Adrenal gland (tissue), 12 donors: Measurements from ENCODE around the gene DNAJC6. TPM values are rescaled to one million over a fixed set of nuclear protein-coding genes. Genes with fewer than 3 reads are reported as not detected.

Experiments used
- DNase-seq, 7 donors: peaks; one replicate each; pipeline ENCODE4 v3.0.0-alpha.2; 2019 to 2020
- H3K27ac ChIP-seq, 5 donors: fragments of 200-600 bp; sonication (generic) in 4 of 5; 1 replicate in 3 of 5; 2 replicates in 2 of 5; pipeline versions ENCODE4 v1.5.1 to v1.8.0; 2016 to 2020; ENCODE audit warnings: mild to moderate bottlenecking in 1 of 5
- H3K27me3 ChIP-seq: fragments of 200-600 bp; 2 replicates; pipeline ENCODE4 v1.8.0; 2021
- H3K36me3 ChIP-seq, 2 donors: fragments of 200-600 bp; replicated peaks in 1 of 2; 1 replicate in 1 of 2; 2 replicates in 1 of 2; pipeline versions ENCODE4 v1.5.1 to v1.8.0; 2018 to 2022
- H3K4me1 ChIP-seq, 2 donors: fragments of 200-600 bp; replicated peaks in 1 of 2; 1 replicate in 1 of 2; 2 replicates in 1 of 2; pipeline versions ENCODE4 v1.5.1 to v1.8.0; 2018 to 2021
- H3K4me3 ChIP-seq, 4 donors: fragments of 200-600 bp; sonication (generic) in 3 of 4; one replicate each; pipeline ENCODE4 v1.5.1; 2016 to 2018
- H3K9me3 ChIP-seq, 3 donors: fragments of 200-600 bp; sonication (generic) in 1 of 3; replicated peaks in 1 of 3; 1 replicate in 2 of 3; 2 replicates in 1 of 3; pipeline versions ENCODE4 v1.5.1 to v1.8.0; 2016 to 2021
- CTCF ChIP-seq, 6 experiments: fragments of 450-650 bp in 4 of 6; fragments of 200-600 bp in 2 of 6; sonication (generic) in 1 of 6; IDR thresholded peaks; 1 replicate in 5 of 6; 2 replicates in 1 of 6; pipeline versions ENCODE4 v1.5.1 to v1.8.0; 2016 to 2021; ENCODE audit warnings: antibody characterized with exemption in 6 of 6, mild to moderate bottlenecking in 2 of 6, moderate library complexity in 1 of 6
- POLR2A ChIP-seq, 2 donors: fragments of 450-650 bp; IDR thresholded peaks; one replicate each; pipeline ENCODE4 v1.6.1; 2017; ENCODE audit warnings: antibody characterized with exemption in 2 of 2, mild to moderate bottlenecking in 2 of 2, moderate library complexity in 1 of 2
- WGBS, 4 donors: extraction: QIAGEN DNeasy Blood & Tissue Kit in 2 of 4; methylation state at CpG; one replicate each; pipeline versions ENCODE4 v1.1.5 to v1.1.7; 2013 to 2017; 5-methylcytosine and 5-hydroxymethylcytosine counted together
- intact Hi-C, 2 donors: fragments of 100-400 bp; cut with DNase I; formaldehyde crosslinking; loops; one replicate each; pipeline versions ENCODE4 v1.14.1 to v1.15.0; 2022 to 2023
- polyA plus RNA-seq, 3 donors: library from polyadenylated mRNA; stranded (reverse); fragments of 200-250 nt in 2 of 3; fragments of 350-450 nt in 1 of 3; fragmentation: Illumina TruSeq in 1 of 3; extraction: RNeasy Lipid Tissue Mini Kit (QIAGEN cat#74804) in 1 of 3; gene quantifications; one replicate each; pipeline ENCODE4 v1.2.3, GENCODE V29; 2013 to 2014
- total RNA-seq, 9 donors: library from RNA; depleted of rRNA in 4 of 9; stranded (reverse); fragments of >200 nt in 4 of 9; fragments of 120-200 nt in 1 of 9; fragmentation: NEBNext Ultra II Directional in 1 of 9; extraction: Animal tissue kit (Norgen Biotek cat#: 25700) in 1 of 9; gene quantifications; one replicate each; pipeline versions ENCODE4 v1.1.0 to v1.2.4, GENCODE V29; 2013 to 2023
- donor health status: healthy with polysubstance abuse.
- donor health status: Bipolar disorder and iron deficiency.
- donor health status: DM: yes; HTN: yes; CAD: no.
- donor health status: DM: no; HTN: no; CAD: no.
- donor health status: DM: no; HTN: no; CAD: no.
- donor health status: DM: yes; HTN: yes; CAD: no.

DNAJC6 gene
- total and polyA plus RNA-seq, 12 donors, result 1.5 to 39.8 (median 13.2) TPM

GRCh38 chr1:65316233-65316632 lies 6.9 kb downstream of the DNAJC6 start:
- no peaks in the 10 kb centered on the region for H3K36me3 ChIP-seq
- TF ChIP-seq POLR2A (IDR thresholded peaks at IDR 0.05) (no peak), CTCF (IDR thresholded peaks at IDR 0.05) (no peak)
- no peak overlapping the region for H3K4me3 ChIP-seq
- no peak for DNase-seq
- WGBS, 4 donors, result 81 to 90% (median 85%) methylated on average over 2 of the region's 2 CpGs
- intact Hi-C loops, result no loop called here
- no peak overlapping the region for H3K27ac ChIP-seq
- H3K9me3 ChIP-seq, result no peaks in the 10 kb centered on the region
- H3K4me1 ChIP-seq, result peaks cover 0 to 8% of the 10 kb centered on the region in 2 donors
- no peaks in the 10 kb centered on the region for H3K27me3 ChIP-seq

- Histone ChIP-seq H3K36me3 (no peaks in the 10 kb centered on the region), H3K4me1 (peaks cover 0 to 8% of the 10 kb centered on the region in 2 donors), H3K27ac (no peak overlapping the region), H3K9me3 (no peaks in the 10 kb centered on the region), H3K4me3 (no peak overlapping the region), H3K27me3 (no peaks in the 10 kb centered on the region)
- intact Hi-C loops, result no loop called here
- 71 to 84% (median 77%) methylated on average over 5 of the region's 5 CpGs for WGBS, 4 donors
- no peak for TF ChIP-seq CTCF (IDR thresholded peaks at IDR 0.05)
- no peak for TF ChIP-seq POLR2A (IDR thresholded peaks at IDR 0.05)
- no peak for DNase-seq
Observed at GRCh38 chr1:65317866-65318653, 8.7 kb downstream of the DNAJC6 start.

GRCh38 chr1:65319141-65319540 lies 9.8 kb downstream of the DNAJC6 start:
- no peaks in the 10 kb centered on the region for H3K9me3 ChIP-seq
- WGBS, 4 donors, result 79 to 95% (median 90%) methylated on average over 3 of the region's 3 CpGs
- H3K36me3 ChIP-seq, result no peaks in the 10 kb centered on the region
- peak in 2 of 7 donors; percentile 14 to 65 for DNase-seq
- TF ChIP-seq CTCF (IDR thresholded peaks at IDR 0.05), result no peak
- H3K27ac ChIP-seq, result no peak overlapping the region
- H3K27me3 ChIP-seq, result no peaks in the 10 kb centered on the region
- H3K4me1 ChIP-seq, result peaks cover 0 to 8% of the 10 kb centered on the region in 2 donors
- intact Hi-C loops, result no loop called here
- H3K4me3 ChIP-seq, result no peak overlapping the region

GRCh38 chr1:65319754-65320153 lies 10.4 kb downstream of the DNAJC6 start:
- Histone ChIP-seq H3K9me3 (no peaks in the 10 kb centered on the region), H3K27ac (no peak overlapping the region), H3K36me3 (no peaks in the 10 kb centered on the region), H3K4me3 (no peak overlapping the region), H3K27me3 (no peaks in the 10 kb centered on the region), H3K4me1 (peaks cover 0 to 8% of the 10 kb centered on the region in 2 donors)
- TF ChIP-seq CTCF (IDR thresholded peaks at IDR 0.05), result no peak
- no peak for TF ChIP-seq POLR2A (IDR thresholded peaks at IDR 0.05)
- intact Hi-C loops, result no loop called here
- no peak for DNase-seq
- 88 to 94% (median 92%) methylated on average over 1 of the region's 1 CpG for WGBS, 4 donors
